ENCODE results near the gene SESN2. TPM values are rescaled to one million over a fixed set of nuclear protein-coding genes. Genes with fewer than 3 reads are reported as not detected.

SESN2 gene
- polyA plus RNA-seq, 2 of the 4 experiments (the other 2 are of a cell fraction), result 5.2 to 16.6 TPM

- ATAC-seq (peak; percentile 80 to 82), DNase-seq (ENCODE audit: low read depth in 1 of 2, low spot score in 1 of 2) (peak in 1 of 2 experiments; percentile 51), FAIRE-seq (no peak)
- Histone ChIP-seq H3K4me1 (peaks cover 11% of the 10 kb centered on the region; the same call in 1 of the 3 replicates), H3K4me3 (0 out of 3 replicates have a peak overlapping the region, but pooled peaks have one; percentile 20), H3K27ac (peak overlapping the region; percentile 45 to 64; a peak in 4 of 6 replicates), H3K4me2 (peak overlapping the region; percentile 74), H3K9me3 (no peaks in the 10 kb centered on the region)
- WGBS (ENCODE audit: missing lambda C conversion rate), result 33% methylated on average over 13 of the region's 14 CpGs
- ChIA-PET CTCF (no interaction called here), POLR2A (no interaction called here)
- TF ChIP-seq CEBPB (IDR thresholded peaks at IDR 0.05) (no peak), FOXS1 (CRISPR knock-in tag; IDR thresholded peaks at IDR 0.05) (no peak), JUN (IDR thresholded peaks at IDR 0.05) (no peak), RAD21 (conservative IDR thresholded peaks at IDR 0.05 in 1 of 2, IDR thresholded peaks at IDR 0.05 in 1 of 2) (no peak), POLR2AphosphoS2 (conservative IDR thresholded peaks at IDR 0.05; ENCODE audit: low read length) (no peak), ZFP36 (IDR thresholded peaks at IDR 0.05; ENCODE audit: borderline replicate concordance, partially characterized antibody) (no peak), MAX (IDR thresholded peaks at IDR 0.05) (no peak), BHLHE40 (IDR thresholded peaks at IDR 0.05; ENCODE audit: low read depth, low read length) (peak; percentile 54; the same call in 1 of the 2 replicates), MAZ (IDR thresholded peaks at IDR 0.05; ENCODE audit: borderline replicate concordance, low read depth, low read length) (no peak), RARB (CRISPR knock-in tag; IDR thresholded peaks at IDR 0.05) (no peak), MAFK (IDR thresholded peaks at IDR 0.05; ENCODE audit: partially characterized antibody) (peak; percentile 51), PHF8 (IDR thresholded peaks at IDR 0.05; ENCODE audit: borderline replicate concordance, low read depth) (no peak), JUNB (IDR thresholded peaks at IDR 0.05) (no peak)
- TF ChIP-seq, protein P1, sequence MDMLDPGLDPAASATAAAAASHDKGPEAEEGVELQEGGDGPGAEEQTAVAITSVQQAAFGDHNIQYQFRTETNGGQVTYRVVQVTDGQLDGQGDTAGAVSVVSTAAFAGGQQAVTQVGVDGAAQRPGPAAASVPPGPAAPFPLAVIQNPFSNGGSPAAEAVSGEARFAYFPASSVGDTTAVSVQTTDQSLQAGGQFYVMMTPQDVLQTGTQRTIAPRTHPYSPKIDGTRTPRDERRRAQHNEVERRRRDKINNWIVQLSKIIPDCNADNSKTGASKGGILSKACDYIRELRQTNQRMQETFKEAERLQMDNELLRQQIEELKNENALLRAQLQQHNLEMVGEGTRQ (IDR thresholded peaks at IDR 0.05), result peak; percentile 73
- TF ChIP-seq, protein P2, sequence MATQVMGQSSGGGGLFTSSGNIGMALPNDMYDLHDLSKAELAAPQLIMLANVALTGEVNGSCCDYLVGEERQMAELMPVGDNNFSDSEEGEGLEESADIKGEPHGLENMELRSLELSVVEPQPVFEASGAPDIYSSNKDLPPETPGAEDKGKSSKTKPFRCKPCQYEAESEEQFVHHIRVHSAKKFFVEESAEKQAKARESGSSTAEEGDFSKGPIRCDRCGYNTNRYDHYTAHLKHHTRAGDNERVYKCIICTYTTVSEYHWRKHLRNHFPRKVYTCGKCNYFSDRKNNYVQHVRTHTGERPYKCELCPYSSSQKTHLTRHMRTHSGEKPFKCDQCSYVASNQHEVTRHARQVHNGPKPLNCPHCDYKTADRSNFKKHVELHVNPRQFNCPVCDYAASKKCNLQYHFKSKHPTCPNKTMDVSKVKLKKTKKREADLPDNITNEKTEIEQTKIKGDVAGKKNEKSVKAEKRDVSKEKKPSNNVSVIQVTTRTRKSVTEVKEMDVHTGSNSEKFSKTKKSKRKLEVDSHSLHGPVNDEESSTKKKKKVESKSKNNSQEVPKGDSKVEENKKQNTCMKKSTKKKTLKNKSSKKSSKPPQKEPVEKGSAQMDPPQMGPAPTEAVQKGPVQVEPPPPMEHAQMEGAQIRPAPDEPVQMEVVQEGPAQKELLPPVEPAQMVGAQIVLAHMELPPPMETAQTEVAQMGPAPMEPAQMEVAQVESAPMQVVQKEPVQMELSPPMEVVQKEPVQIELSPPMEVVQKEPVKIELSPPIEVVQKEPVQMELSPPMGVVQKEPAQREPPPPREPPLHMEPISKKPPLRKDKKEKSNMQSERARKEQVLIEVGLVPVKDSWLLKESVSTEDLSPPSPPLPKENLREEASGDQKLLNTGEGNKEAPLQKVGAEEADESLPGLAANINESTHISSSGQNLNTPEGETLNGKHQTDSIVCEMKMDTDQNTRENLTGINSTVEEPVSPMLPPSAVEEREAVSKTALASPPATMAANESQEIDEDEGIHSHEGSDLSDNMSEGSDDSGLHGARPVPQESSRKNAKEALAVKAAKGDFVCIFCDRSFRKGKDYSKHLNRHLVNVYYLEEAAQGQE (IDR thresholded peaks at IDR 0.05), result no peak
Observed at GRCh38 chr1:28296401-28297261, 37.3 kb downstream of the SESN2 start.

DNA sequence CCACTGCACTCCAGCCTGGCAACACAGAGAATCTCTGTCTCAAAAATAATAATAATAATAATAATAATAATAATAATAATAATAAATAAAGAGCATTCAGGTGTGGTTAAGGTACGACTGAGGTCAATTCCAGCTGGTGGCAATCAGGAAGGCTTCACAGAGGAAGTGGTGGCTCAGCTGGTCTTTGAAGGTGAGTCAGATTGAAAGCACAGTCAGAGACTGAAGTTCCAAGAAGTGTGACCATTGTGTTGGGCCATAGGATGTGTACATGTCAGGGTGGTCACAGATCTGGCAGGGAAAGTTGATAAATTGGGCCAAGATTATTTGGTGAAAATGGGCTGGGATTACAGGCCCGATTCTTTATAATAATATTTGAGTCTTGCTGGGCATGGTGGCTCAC is 38.5 kb downstream of the SESN2 start:
- CTCF ChIA-PET, result interaction anchor here (0.6 to 1.4 kb wide), 3 partner anchors 9 to 70 kb away, joined by 3 read pairs; no protein-coding TSS in a partner anchor
- no peak overlapping the region for H3K4me3 ChIP-seq

More for the DNA sequence above, 38.5 kb downstream of the SESN2 start:
- WGBS (ENCODE audit: missing lambda C conversion rate), result 62% methylated on average over 2 of the region's 2 CpGs
- no peaks in the 10 kb centered on the region for H3K9me3 ChIP-seq
- DNase-seq (ENCODE audit: low read depth in 1 of 2, low spot score in 1 of 2) (no peak), ATAC-seq (no peak), FAIRE-seq (no peak)
- no peak overlapping the region for H3K4me2 ChIP-seq
- TF ChIP-seq GATA3 (IDR thresholded peaks at IDR 0.05; ENCODE audit: borderline replicate concordance), result no peak
- TF ChIP-seq EHF (CRISPR knock-in tag; IDR thresholded peaks at IDR 0.05), result no peak
- TF ChIP-seq TFCP2L1 (CRISPR knock-in tag; IDR thresholded peaks at IDR 0.05), result no peak
- no peak for TF ChIP-seq MAFK (IDR thresholded peaks at IDR 0.05; ENCODE audit: partially characterized antibody)
- no peak for TF ChIP-seq ZFP36 (IDR thresholded peaks at IDR 0.05; ENCODE audit: borderline replicate concordance, partially characterized antibody)
- TF ChIP-seq, protein P1 (IDR thresholded peaks at IDR 0.05), result no peak
- POLR2A ChIA-PET, result no interaction called here
- no peak overlapping the region for H3K27ac ChIP-seq
- peaks cover 11% of the 10 kb centered on the region; the same call in 1 of the 3 replicates for H3K4me1 ChIP-seq

Measured in A549 (cell line).